GM19193 (cell line): Measurements from ENCODE around the gene RTF1.

Experiments
- POLR2A ChIP-seq: IDR thresholded peaks from 4 replicates; pipeline ENCODE4 v1.6.1; 2011; ENCODE audit not compliant: insufficient read depth, insufficient read length; ENCODE audit errors: extremely low read depth

RTF1 gene

GRCh38 chr15:41494922-41495735, 78.2 kb downstream of the RTF1 start:
- no peak for TF ChIP-seq POLR2A

GRCh38 chr15:41495736-41496599, 79.1 kb downstream of the RTF1 start:
- no peak for TF ChIP-seq POLR2A

GRCh38 chr15:41498657-41499056, 81.8 kb downstream of the RTF1 start:
- TF ChIP-seq POLR2A = no peak

- no peak for TF ChIP-seq POLR2A
Measured at GRCh38 chr15:41499109-41499851, 82.4 kb downstream of the RTF1 start.

- no peak for TF ChIP-seq POLR2A
Measured at GRCh38 chr15:41501191-41501917, 84.5 kb downstream of the RTF1 start.

- no peak for TF ChIP-seq POLR2A
Measured at GRCh38 chr15:41501931-41502794, 85.3 kb downstream of the RTF1 start.

- TF ChIP-seq POLR2A = no peak
Measured at GRCh38 chr15:41502795-41503668, 86.1 kb downstream of the RTF1 start.

- TF ChIP-seq POLR2A = no peak
Measured at GRCh38 chr15:41503669-41504010, 86.7 kb downstream of the RTF1 start.

GRCh38 chr15:41504751-41505492, 88.0 kb downstream of the RTF1 start:
- TF ChIP-seq POLR2A = no peak

GRCh38 chr15:41505776-41506175, 88.9 kb downstream of the RTF1 start:
- no peak for TF ChIP-seq POLR2A

GRCh38 chr15:41506796-41507341, 90.0 kb downstream of the RTF1 start:
- TF ChIP-seq POLR2A = no peak

GRCh38 chr15:41507820-41508290, 91.0 kb downstream of the RTF1 start:
- no peak for TF ChIP-seq POLR2A
